ENCODE measurements around the gene DCLK2.

Gene DCLK2

DNA sequence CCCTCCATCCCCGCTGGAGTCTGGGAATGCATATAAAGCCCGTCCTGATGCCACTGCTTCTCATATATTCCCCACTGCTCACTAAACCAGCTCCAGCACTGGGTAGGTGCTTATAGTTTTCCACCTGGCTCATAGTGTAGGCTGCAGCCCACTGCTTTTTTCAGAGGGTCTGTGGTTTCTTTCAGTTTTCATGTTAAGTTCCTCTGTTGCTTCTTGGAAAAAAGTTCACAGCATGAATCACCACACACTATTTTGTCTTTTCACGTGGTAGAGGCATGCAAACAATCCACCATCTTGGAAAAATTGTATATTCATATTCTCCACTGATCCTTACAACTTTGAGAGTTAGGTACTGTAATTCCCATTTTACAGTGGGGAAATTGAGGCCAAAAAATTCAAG lies 39.4 kb downstream of the DCLK2 start:
- H3K9me3 Mint-ChIP-seq = no peaks in the 10 kb centered on the region
- no peaks in the 10 kb centered on the region for H3K27me3 Mint-ChIP-seq (ENCODE audit: low read depth)
- no peaks in the 10 kb centered on the region for H3K4me1 Mint-ChIP-seq (ENCODE audit: low read depth)
- H3K36me3 Mint-ChIP-seq (ENCODE audit: low read depth) = no peaks in the 10 kb centered on the region
- H3K27ac Mint-ChIP-seq = no peak overlapping the region
- H3K4me3 Mint-ChIP-seq = no peak overlapping the region

DNA sequence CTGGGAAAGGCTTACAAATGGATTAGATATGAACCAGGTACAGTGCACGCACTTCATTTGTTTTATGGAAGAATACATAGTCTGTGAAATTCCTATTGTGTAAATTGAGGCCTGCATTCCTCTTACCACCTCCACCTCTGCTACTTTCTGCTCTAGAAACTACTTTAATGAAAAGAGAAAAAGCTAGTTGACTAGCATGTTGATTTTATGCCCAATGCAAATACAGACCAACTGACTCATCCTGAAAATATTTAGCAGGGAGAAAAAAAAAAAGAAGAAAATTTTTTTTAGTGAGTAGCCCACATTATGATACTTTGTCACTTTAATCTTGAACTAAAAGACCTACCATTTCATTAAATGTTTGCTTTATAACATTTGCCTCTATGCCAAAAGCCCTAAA lies 41.2 kb downstream of the DCLK2 start:
- H3K4me1 Mint-ChIP-seq (ENCODE audit: low read depth) = no peaks in the 10 kb centered on the region
- no peaks in the 10 kb centered on the region for H3K36me3 Mint-ChIP-seq (ENCODE audit: low read depth)
- H3K4me3 Mint-ChIP-seq = no peak overlapping the region
- no peak overlapping the region for H3K27ac Mint-ChIP-seq
- no peaks in the 10 kb centered on the region for H3K27me3 Mint-ChIP-seq (ENCODE audit: low read depth)
- H3K9me3 Mint-ChIP-seq = no peaks in the 10 kb centered on the region

- no peaks in the 10 kb centered on the region for H3K36me3 Mint-ChIP-seq (ENCODE audit: low read depth)
- no peaks in the 10 kb centered on the region for H3K9me3 Mint-ChIP-seq
- H3K27ac Mint-ChIP-seq = no peak overlapping the region
- no peak overlapping the region for H3K4me3 Mint-ChIP-seq
- no peaks in the 10 kb centered on the region for H3K27me3 Mint-ChIP-seq (ENCODE audit: low read depth)
- no peaks in the 10 kb centered on the region for H3K4me1 Mint-ChIP-seq (ENCODE audit: low read depth)
Measured at GRCh38 chr4:150123087-150123486, 44.8 kb downstream of the DCLK2 start.

GRCh38 chr4:150123796-150124677 lies 45.8 kb downstream of the DCLK2 start:
- Mint-ChIP-seq H3K4me3 (no peak overlapping the region), H3K36me3 (ENCODE audit: low read depth) (no peaks in the 10 kb centered on the region), H3K27me3 (ENCODE audit: low read depth) (no peaks in the 10 kb centered on the region), H3K9me3 (no peaks in the 10 kb centered on the region), H3K27ac (no peak overlapping the region), H3K4me1 (ENCODE audit: low read depth) (no peaks in the 10 kb centered on the region)

- H3K9me3 Mint-ChIP-seq = no peaks in the 10 kb centered on the region
- no peaks in the 10 kb centered on the region for H3K27me3 Mint-ChIP-seq (ENCODE audit: low read depth)
- H3K4me3 Mint-ChIP-seq = no peak overlapping the region
- H3K36me3 Mint-ChIP-seq (ENCODE audit: low read depth) = no peaks in the 10 kb centered on the region
- H3K27ac Mint-ChIP-seq = no peak overlapping the region
- no peaks in the 10 kb centered on the region for H3K4me1 Mint-ChIP-seq (ENCODE audit: low read depth)
Measured at GRCh38 chr4:150126201-150126863, 48.1 kb downstream of the DCLK2 start.

GRCh38 chr4:150126864-150127203 lies 48.6 kb downstream of the DCLK2 start:
- Mint-ChIP-seq H3K27me3 (ENCODE audit: low read depth) (no peaks in the 10 kb centered on the region), H3K4me3 (no peak overlapping the region), H3K36me3 (ENCODE audit: low read depth) (no peaks in the 10 kb centered on the region), H3K27ac (no peak overlapping the region), H3K9me3 (no peaks in the 10 kb centered on the region), H3K4me1 (ENCODE audit: low read depth) (no peaks in the 10 kb centered on the region)

- no peaks in the 10 kb centered on the region for H3K36me3 Mint-ChIP-seq (ENCODE audit: low read depth)
- H3K4me3 Mint-ChIP-seq = no peak overlapping the region
- no peaks in the 10 kb centered on the region for H3K27me3 Mint-ChIP-seq (ENCODE audit: low read depth)
- no peak overlapping the region for H3K27ac Mint-ChIP-seq
- H3K4me1 Mint-ChIP-seq (ENCODE audit: low read depth) = no peaks in the 10 kb centered on the region
- no peaks in the 10 kb centered on the region for H3K9me3 Mint-ChIP-seq
Measured at GRCh38 chr4:150127757-150128156, 49.5 kb downstream of the DCLK2 start.

GRCh38 chr4:150130933-150131332 lies 52.7 kb downstream of the DCLK2 start:
- Mint-ChIP-seq H3K36me3 (ENCODE audit: low read depth) (no peaks in the 10 kb centered on the region), H3K4me1 (ENCODE audit: low read depth) (no peaks in the 10 kb centered on the region), H3K4me3 (no peak overlapping the region), H3K9me3 (no peaks in the 10 kb centered on the region), H3K27me3 (ENCODE audit: low read depth) (peaks cover 2% of the 10 kb centered on the region), H3K27ac (no peak overlapping the region)

DNA sequence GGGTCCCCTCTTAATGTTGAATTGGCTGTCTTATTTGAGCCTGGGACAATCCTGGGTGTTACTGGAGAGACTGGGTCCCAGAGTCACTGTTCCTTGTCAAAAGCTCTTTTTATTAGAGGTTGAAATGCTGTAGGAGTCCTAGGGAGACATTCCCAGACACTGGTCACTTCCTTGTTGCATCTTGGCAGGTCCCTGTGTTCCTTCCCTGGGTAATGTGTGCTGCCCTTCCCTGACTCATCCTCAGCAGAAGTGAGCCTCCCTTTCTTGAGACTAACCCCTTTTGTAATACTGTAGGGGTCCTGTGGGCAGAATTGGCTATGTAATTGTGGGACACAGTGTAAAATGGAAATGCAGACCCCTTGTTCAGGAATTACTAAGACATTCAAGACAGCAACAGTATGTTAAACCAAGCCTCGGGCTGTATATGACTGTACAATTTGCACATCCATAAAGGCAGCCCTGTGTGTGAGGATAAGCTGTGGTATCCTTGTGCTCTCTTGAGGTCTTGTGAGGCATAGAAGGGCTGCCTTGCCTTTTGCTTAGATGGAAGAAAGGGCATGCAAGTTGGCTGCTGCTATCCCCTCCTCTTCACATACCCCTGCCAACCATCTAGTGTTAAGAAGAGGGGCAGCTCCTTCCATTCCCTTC lies 53.5 kb downstream of the DCLK2 start:
- Mint-ChIP-seq H3K9me3 (no peaks in the 10 kb centered on the region), H3K27me3 (ENCODE audit: low read depth) (peaks cover 3% of the 10 kb centered on the region), H3K36me3 (ENCODE audit: low read depth) (no peaks in the 10 kb centered on the region), H3K27ac (no peak overlapping the region), H3K4me3 (no peak overlapping the region), H3K4me1 (ENCODE audit: low read depth) (no peaks in the 10 kb centered on the region)

DNA sequence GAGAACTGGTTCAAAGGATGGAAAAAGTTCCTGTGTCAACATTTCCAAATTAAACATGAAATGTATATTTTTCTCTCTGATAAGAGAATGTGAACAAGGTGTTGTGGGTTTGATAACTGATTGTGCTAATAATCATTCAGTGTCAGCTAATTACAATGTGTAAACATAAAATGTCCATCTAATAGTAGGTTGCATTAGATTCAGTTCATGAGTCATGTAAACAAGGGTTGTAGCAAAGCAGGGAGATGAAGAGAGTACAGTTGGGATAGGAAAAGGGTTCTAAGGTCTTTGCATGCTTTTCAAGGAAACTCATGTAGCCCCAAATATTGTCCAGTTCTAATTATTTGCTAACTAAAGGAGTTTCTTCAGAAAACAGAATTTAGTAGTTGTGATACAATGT lies 55.4 kb downstream of the DCLK2 start:
- no peak overlapping the region for H3K27ac Mint-ChIP-seq
- peaks cover 3% of the 10 kb centered on the region for H3K27me3 Mint-ChIP-seq (ENCODE audit: low read depth)
- H3K4me1 Mint-ChIP-seq (ENCODE audit: low read depth) = no peaks in the 10 kb centered on the region
- no peaks in the 10 kb centered on the region for H3K36me3 Mint-ChIP-seq (ENCODE audit: low read depth)
- H3K4me3 Mint-ChIP-seq = no peak overlapping the region
- H3K9me3 Mint-ChIP-seq = no peaks in the 10 kb centered on the region

- H3K4me3 Mint-ChIP-seq = no peak overlapping the region
- no peak overlapping the region for H3K27ac Mint-ChIP-seq
Measured at GRCh38 chr4:150135134-150135772, 57.0 kb downstream of the DCLK2 start.

DNA sequence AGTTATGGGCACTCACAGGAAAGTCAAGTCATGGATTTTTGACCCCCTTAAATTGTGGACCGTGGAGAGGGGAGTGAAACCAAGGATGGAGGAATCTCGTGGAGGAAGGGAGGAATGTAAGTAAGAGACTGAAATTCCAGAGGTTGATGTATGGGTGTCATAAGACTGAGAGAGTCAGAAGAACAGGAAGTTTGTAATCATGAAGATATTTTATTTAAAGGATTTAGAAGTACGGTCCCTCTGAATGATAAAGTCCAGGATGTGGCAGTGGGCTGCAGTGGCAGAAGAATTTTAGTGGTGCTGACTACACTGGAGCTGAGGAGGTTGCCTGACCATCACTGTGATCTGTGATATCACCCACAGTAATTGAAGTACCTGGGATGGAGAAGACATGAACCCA lies 57.8 kb downstream of the DCLK2 start:
- H3K4me3 Mint-ChIP-seq = no peak overlapping the region
- no peak overlapping the region for H3K27ac Mint-ChIP-seq
- no peaks in the 10 kb centered on the region for H3K9me3 Mint-ChIP-seq
- H3K4me1 Mint-ChIP-seq (ENCODE audit: low read depth) = no peaks in the 10 kb centered on the region
- peaks cover 3% of the 10 kb centered on the region for H3K27me3 Mint-ChIP-seq (ENCODE audit: low read depth)
- H3K36me3 Mint-ChIP-seq (ENCODE audit: low read depth) = no peaks in the 10 kb centered on the region

More at GRCh38 chr4:150135134-150135772, 57.0 kb downstream of the DCLK2 start:
- Mint-ChIP-seq H3K4me1 (ENCODE audit: low read depth) (no peaks in the 10 kb centered on the region), H3K27me3 (ENCODE audit: low read depth) (peaks cover 3% of the 10 kb centered on the region), H3K9me3 (no peaks in the 10 kb centered on the region), H3K36me3 (ENCODE audit: low read depth) (no peaks in the 10 kb centered on the region)

- Mint-ChIP-seq H3K4me1 (ENCODE audit: low read depth) (no peaks in the 10 kb centered on the region), H3K27ac (no peak overlapping the region), H3K4me3 (no peak overlapping the region), H3K36me3 (ENCODE audit: low read depth) (no peaks in the 10 kb centered on the region), H3K27me3 (ENCODE audit: low read depth) (peaks cover 3% of the 10 kb centered on the region), H3K9me3 (no peaks in the 10 kb centered on the region)
Measured at GRCh38 chr4:150136481-150136880, 58.2 kb downstream of the DCLK2 start.

DNA sequence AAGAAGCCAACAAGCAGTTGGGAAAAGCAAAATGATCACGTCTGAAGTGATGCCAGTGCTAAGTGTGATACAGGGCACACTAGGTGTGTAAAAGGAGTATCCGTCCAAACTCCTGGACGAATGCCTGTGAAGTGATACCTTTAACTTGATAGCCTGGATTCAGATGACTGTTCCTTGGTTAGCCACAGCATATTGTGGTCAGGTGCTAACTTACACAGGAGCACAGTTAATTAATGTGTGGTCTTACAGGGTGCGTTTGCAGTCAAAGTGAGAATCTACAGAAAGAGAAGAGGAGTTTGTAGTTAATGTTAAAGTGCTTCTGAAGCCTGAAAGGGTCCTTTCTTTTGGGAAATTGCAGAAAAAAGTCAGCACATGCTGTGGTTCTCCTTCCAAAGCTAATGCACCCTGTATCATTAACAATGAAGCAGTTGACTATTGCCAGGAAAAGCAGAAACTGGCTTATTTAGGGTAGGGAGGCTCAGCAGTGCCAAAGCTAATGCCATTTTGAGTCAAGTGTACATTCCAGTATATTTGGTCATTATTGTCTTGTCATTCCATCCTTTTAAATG lies 61.1 kb downstream of the DCLK2 start:
- H3K4me3 Mint-ChIP-seq = no peak overlapping the region
- no peak overlapping the region for H3K27ac Mint-ChIP-seq
- H3K4me1 Mint-ChIP-seq (ENCODE audit: low read depth) = no peaks in the 10 kb centered on the region
- H3K9me3 Mint-ChIP-seq = no peaks in the 10 kb centered on the region
- H3K27me3 Mint-ChIP-seq (ENCODE audit: low read depth) = peaks cover 3% of the 10 kb centered on the region
- H3K36me3 Mint-ChIP-seq (ENCODE audit: low read depth) = no peaks in the 10 kb centered on the region

Measured in T-helper 1 cell treated with Interleukin-12 subunit alpha and Interleukin-12 subunit beta and Interleukin-4 antibody, amounts not matched to agents 30 μg/mL and 1 μg/mL, for 36 hours (primary cell).